Thyroid gland (tissue), 4 donors: ENCODE measurements around the gene GGT5.
"Not testable (repeated sequence)": the region's sequence is repeated elsewhere in the genome, so short reads cannot be mapped to it uniquely, and the experiment has no call there.

Source experiments
- CTCF ChIP-seq, 6 experiments: fragments of 200-600 bp in 3 of 6; fragments of 450-650 bp in 3 of 6; sonication (generic) in 3 of 6; IDR thresholded peaks; one replicate each; pipeline ENCODE4 v1.5.1; 2016 to 2019; ENCODE audit warnings: antibody characterized with exemption in 6 of 6, mild to moderate bottlenecking in 2 of 6, inconsistent platforms in 1 of 6, moderate library complexity in 1 of 6
- POLR2A ChIP-seq, 2 donors: fragments of 450-650 bp; IDR thresholded peaks; one replicate each; pipeline ENCODE4 v1.6.1; 2017; ENCODE audit warnings: antibody characterized with exemption in 2 of 2, mild to moderate bottlenecking in 2 of 2, moderate library complexity in 1 of 2

GRCh38 chr22:24245030-24245431, at the start of gene GGT5:
- not testable (repeated sequence) for TF ChIP-seq CTCF (IDR thresholded peaks at IDR 0.05)
- TF ChIP-seq POLR2A (IDR thresholded peaks at IDR 0.05) = peak in 1 of 2 donors; percentile 28
